DMS153 treated with DMSO at 0.1 percent for 48 hours (cell line): ENCODE measurements around the gene TRIM33.
"Not testable (repeated sequence)": the region's sequence is repeated elsewhere in the genome, so short reads cannot be mapped to it uniquely, and the experiment has no call there.

Experiments used
- DNase-seq: peaks from one replicate; lab custom pipeline; 2025; ENCODE audit not compliant: unreplicated experiment; lab: John Stamatoyannopoulos, UW

The TRIM33 gene

GRCh38 chr1:114467491-114467890, 43.5 kb downstream of the TRIM33 start:
- no peak for DNase-seq

- DNase-seq, result no peak
Measured at GRCh38 chr1:114466334-114467014, 44.5 kb downstream of the TRIM33 start.

- DNase-seq, result no peak
Measured at GRCh38 chr1:114462963-114463362, 48.0 kb downstream of the TRIM33 start.

- no peak for DNase-seq
Measured at GRCh38 chr1:114462341-114462740, 48.7 kb downstream of the TRIM33 start.

- no peak for DNase-seq
Measured at GRCh38 chr1:114458237-114458777, 52.7 kb downstream of the TRIM33 start.

GRCh38 chr1:114457675-114458236, 53.2 kb downstream of the TRIM33 start:
- no peak for DNase-seq

- no peak for DNase-seq
Measured at GRCh38 chr1:114456586-114456985, 54.4 kb downstream of the TRIM33 start.

- no peak for DNase-seq
Measured at GRCh38 chr1:114455102-114455785, 55.8 kb downstream of the TRIM33 start.

- no peak for DNase-seq
Measured at GRCh38 chr1:114454539-114454938, 56.5 kb downstream of the TRIM33 start.

GRCh38 chr1:114453361-114453784, 57.6 kb downstream of the TRIM33 start:
- DNase-seq, result no peak

- no peak for DNase-seq
Measured at GRCh38 chr1:114448370-114449036, 62.5 kb downstream of the TRIM33 start.

- no peak for DNase-seq
Measured at GRCh38 chr1:114446198-114446597, 64.8 kb downstream of the TRIM33 start.

- not testable (repeated sequence) for DNase-seq
Measured at GRCh38 chr1:114443226-114443625, 67.8 kb downstream of the TRIM33 start.

- no peak for DNase-seq
Measured at GRCh38 chr1:114441332-114441731, 69.7 kb downstream of the TRIM33 start.

GRCh38 chr1:114439369-114439768, 71.6 kb downstream of the TRIM33 start:
- no peak for DNase-seq

GRCh38 chr1:114437812-114438211, 73.2 kb downstream of the TRIM33 start:
- DNase-seq, result no peak

GRCh38 chr1:114436799-114437198, 74.2 kb downstream of the TRIM33 start:
- no peak for DNase-seq

- DNase-seq, result no peak
Measured at GRCh38 chr1:114435088-114435715, 75.8 kb downstream of the TRIM33 start.

GRCh38 chr1:114431026-114431425, 80.0 kb downstream of the TRIM33 start:
- DNase-seq, result no peak

GRCh38 chr1:114428083-114428754, 82.8 kb downstream of the TRIM33 start:
- DNase-seq, result no peak
